ENCODE measurements around the gene RB1. TPM values are rescaled to one million over a fixed set of nuclear protein-coding genes. Genes with fewer than 3 reads are reported as not detected.
"Not testable (repeated sequence)": the region's sequence is repeated elsewhere in the genome, so short reads cannot be mapped to it uniquely, and the experiment has no call there.

The RB1 gene
- total RNA-seq, 2 donors from 2014 or later: 36.0 to 40.3 TPM

DNA sequence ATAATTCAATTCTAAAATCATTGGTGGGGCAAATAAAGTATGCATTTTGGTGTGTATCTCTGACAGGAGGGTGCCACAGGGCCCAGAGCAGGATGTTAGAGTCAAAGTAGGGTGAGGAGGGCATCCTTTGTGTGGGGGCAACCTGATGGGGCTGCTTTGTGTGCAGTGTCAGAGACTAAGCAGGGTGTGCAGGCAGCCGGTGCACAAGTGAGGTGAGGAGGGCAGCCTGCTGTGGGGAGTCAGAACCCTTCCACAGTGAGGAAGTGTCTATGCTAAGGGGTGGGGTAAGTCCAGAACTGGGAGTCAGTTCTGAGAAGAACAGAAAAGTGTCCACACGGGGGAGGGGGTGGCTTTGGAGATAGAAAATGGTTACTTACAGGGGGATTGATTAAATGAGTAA lies 40.7 kb downstream of the RB1 start:
- DNase-seq (ENCODE audit: low spot score): no peak
- ATAC-seq: peak in 1 of 2 donors; percentile 54
- Mint-ChIP-seq H3K27me3 (no peaks in the 10 kb centered on the region), H3K9me3 (no peaks in the 10 kb centered on the region), H3K27ac (peak overlapping the region in 1 of 2 donors; percentile 22), H3K36me3 (peaks cover 27% of the 10 kb centered on the region), H3K4me3 (no peak overlapping the region), H3K4me1 (ENCODE audit: low read depth in 2 of 2) (peaks cover 18 to 25% of the 10 kb centered on the region in 2 donors)

DNA sequence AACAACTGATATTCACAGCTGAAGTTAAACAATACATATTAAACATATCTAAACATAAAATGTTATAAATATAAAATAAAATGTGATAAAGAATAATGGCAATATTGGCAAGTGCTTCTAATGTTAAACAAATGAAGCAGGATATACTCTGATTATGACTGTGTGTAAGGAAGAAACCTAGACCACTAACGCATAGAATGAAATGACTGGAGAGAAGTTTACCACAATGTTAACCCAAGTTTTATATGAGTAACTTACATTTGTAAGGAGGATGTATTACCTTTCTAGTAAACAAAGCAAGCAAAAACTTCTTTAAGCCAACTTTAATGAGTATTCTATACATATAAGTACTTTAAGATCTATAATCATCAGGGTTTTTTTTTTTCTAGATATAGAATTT lies 43.0 kb downstream of the RB1 start:
- H3K4me1 Mint-ChIP-seq (ENCODE audit: low read depth in 2 of 2): peaks cover 24 to 25% of the 10 kb centered on the region in 2 donors
- no peaks in the 10 kb centered on the region for H3K9me3 Mint-ChIP-seq
- H3K36me3 Mint-ChIP-seq: peaks cover 49% of the 10 kb centered on the region
- H3K27ac Mint-ChIP-seq: no peak overlapping the region
- H3K27me3 Mint-ChIP-seq: no peaks in the 10 kb centered on the region
- DNase-seq (ENCODE audit: low spot score) (no peak), ATAC-seq (peak; percentile 81 to 95)
- H3K4me3 Mint-ChIP-seq: peak overlapping the region; percentile 18

DNA sequence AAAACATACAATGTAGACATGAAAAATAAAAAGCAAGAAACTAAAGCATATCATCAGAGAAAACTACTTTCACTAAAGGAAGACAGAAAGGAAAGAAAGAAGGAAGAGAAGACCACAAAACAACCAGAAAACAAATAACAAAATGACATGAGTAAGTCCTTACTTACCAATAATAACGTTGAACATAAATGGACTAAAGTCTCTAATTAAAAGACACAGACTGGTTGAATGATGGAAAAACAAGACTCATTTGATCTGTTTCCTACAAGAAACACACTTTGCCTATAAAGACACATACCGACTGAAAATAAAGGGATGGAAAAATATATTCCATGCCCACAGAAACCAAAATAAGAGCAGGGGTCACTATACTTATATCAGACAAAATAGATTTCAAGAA lies 46.0 kb downstream of the RB1 start:
- Mint-ChIP-seq H3K4me3 (no peak overlapping the region), H3K36me3 (peaks cover 66% of the 10 kb centered on the region), H3K27ac (no peak overlapping the region), H3K27me3 (no peaks in the 10 kb centered on the region), H3K9me3 (peaks cover 13% of the 10 kb centered on the region), H3K4me1 (ENCODE audit: low read depth in 2 of 2) (peaks cover 15 to 16% of the 10 kb centered on the region in 2 donors)
- no peak for ATAC-seq
- no peak for DNase-seq (ENCODE audit: low spot score)

DNA sequence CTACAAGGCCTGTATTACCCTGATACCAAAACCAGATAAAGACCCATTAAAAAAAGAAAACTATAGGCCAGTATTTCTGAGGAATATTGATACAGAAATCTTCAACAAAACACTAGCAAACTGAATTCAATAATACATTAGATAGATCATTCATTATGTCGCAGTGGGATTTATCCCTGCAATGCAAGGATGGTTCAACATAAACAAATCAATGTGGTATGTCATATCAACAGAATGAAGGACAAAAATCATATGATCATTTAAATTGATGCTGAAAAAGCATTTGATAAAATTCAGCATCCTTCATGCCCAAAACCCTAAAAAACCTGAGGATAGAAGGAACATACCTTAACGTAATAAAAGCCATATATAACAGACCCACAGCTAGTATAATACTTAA lies 50.0 kb downstream of the RB1 start:
- Mint-ChIP-seq H3K4me1 (ENCODE audit: low read depth in 2 of 2) (peaks cover 0 to 5% of the 10 kb centered on the region in 2 donors), H3K27ac (no peak overlapping the region), H3K9me3 (peaks cover 18% of the 10 kb centered on the region), H3K36me3 (peaks cover 63% of the 10 kb centered on the region), H3K4me3 (no peak overlapping the region), H3K27me3 (no peaks in the 10 kb centered on the region)
- no peak for DNase-seq (ENCODE audit: low spot score)
- no peak for ATAC-seq

DNA sequence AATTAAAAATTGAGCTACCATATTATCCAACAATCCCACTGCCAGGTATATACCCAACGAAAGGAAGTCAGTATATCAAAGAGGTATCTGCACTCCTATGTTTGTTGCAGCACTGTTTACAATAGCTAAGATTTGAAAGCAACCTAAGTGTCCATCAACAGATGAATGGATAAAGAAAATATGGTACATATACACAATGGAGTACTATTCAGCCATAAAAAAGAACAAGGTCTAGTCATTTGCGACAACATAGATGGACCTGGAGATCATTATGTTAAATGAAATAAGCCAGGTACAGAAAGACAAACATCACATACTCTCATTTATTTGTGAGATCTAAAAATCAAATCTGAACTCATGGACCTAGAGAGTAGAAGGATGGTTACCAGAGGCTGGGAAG lies 52.0 kb downstream of the RB1 start:
- not testable (repeated sequence) for DNase-seq (ENCODE audit: low spot score); H3K4me3 Mint-ChIP-seq; ATAC-seq

DNA sequence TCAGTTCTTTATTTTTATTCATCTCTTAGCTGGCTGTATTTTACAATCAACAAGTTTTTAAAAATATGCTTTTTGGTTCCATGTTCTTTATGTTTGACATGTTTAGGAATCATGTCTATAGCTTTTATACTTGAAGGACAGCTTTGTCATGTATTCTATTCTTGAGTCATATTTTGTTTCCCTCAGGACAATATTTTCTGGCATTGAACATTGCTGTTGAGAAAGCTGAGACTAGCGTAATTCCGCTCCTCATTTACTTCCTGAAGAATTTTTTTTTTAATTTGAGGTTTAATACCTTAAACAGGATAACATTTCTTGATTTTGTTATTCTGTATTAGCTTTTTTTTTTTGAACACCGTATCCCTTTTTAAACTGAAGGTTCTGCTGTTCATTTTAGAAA lies 53.2 kb downstream of the RB1 start:
- no peak overlapping the region for H3K4me3 Mint-ChIP-seq
- no peaks in the 10 kb centered on the region for H3K27me3 Mint-ChIP-seq
- no peak for ATAC-seq
- H3K4me1 Mint-ChIP-seq (ENCODE audit: low read depth in 2 of 2): no peaks in the 10 kb centered on the region
- H3K27ac Mint-ChIP-seq: no peak overlapping the region
- DNase-seq (ENCODE audit: low spot score): no peak
- H3K9me3 Mint-ChIP-seq: peaks cover 18% of the 10 kb centered on the region
- peaks cover 46% of the 10 kb centered on the region for H3K36me3 Mint-ChIP-seq

More for the DNA sequence above, 52.0 kb downstream of the RB1 start:
- H3K27ac Mint-ChIP-seq; H3K4me1 Mint-ChIP-seq (ENCODE audit: low read depth in 2 of 2); H3K27me3 Mint-ChIP-seq: not testable (repeated sequence)
- Mint-ChIP-seq H3K36me3 (peaks cover 55% of the 10 kb centered on the region), H3K9me3 (peaks cover 18% of the 10 kb centered on the region)

DNA sequence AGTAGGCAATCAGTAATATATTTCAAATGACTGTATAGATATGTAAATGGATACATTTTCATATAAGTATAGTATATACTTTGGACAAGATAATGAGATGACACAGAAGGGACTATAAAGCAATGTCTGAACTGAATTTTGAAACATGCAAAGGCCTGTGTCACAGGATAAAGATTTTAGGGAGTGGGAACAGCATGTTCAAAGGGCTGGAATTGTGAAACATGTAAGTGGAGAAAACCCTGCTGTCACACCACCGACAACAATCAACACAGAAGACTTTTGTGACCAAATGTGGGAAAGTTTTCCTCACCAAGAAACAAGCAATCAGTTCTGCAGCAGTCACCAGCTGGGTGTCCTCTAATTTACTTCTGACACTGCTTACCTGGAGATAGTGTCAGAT lies 66.4 kb downstream of the RB1 start:
- peaks cover 23% of the 10 kb centered on the region for H3K36me3 Mint-ChIP-seq
- peaks cover 0 to 2% of the 10 kb centered on the region in 2 donors for H3K4me1 Mint-ChIP-seq (ENCODE audit: low read depth in 2 of 2)
- no peaks in the 10 kb centered on the region for H3K9me3 Mint-ChIP-seq
- ATAC-seq (no peak), DNase-seq (ENCODE audit: low spot score) (no peak)
- H3K27me3 Mint-ChIP-seq: no peaks in the 10 kb centered on the region
- H3K4me3 Mint-ChIP-seq: no peak overlapping the region
- H3K27ac Mint-ChIP-seq: no peak overlapping the region

DNA sequence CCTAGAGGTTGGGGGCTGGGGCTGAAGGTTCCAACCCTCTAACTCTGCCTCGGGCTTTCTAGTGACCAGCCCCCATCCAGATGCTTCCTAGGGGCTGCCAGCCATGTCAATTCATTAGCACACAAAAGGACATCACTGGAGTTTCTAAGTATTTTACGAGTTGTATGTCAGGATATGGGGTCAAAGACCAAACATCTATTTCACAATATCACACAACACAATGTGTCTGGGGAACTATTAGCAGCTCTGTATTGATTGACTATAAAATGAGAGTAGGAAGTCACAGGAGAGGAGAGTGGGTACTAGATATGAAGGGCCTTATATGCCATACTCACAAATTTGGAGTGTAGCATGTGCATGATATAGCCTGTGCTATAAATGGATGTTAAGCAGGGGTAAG lies 67.3 kb downstream of the RB1 start:
- peaks cover 0 to 2% of the 10 kb centered on the region in 2 donors for H3K4me1 Mint-ChIP-seq (ENCODE audit: low read depth in 2 of 2)
- H3K36me3 Mint-ChIP-seq: peaks cover 26% of the 10 kb centered on the region
- no peaks in the 10 kb centered on the region for H3K27me3 Mint-ChIP-seq
- no peak for ATAC-seq
- no peak for DNase-seq (ENCODE audit: low spot score)
- H3K4me3 Mint-ChIP-seq: no peak overlapping the region
- H3K27ac Mint-ChIP-seq: no peak overlapping the region
- H3K9me3 Mint-ChIP-seq: no peaks in the 10 kb centered on the region

DNA sequence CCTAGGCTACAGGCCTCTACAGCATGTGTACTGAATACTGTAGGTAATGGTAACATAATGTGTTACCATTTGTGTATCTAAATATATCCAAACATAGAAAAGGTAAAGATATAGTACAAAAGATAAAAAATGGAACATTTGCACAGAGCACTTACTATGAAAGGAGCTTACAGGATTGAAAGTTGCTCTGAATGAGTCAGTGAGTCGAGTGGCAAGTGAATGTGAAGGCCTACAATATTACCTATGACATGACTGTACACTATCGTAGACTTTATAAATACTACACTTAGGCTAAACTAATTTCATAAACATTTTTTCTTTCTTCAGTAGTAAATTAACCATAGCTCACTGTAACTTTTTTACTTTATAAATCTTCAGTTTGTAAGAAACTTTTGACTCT lies 74.3 kb downstream of the RB1 start:
- H3K4me3 Mint-ChIP-seq: no peak overlapping the region
- peaks cover 32% of the 10 kb centered on the region for H3K36me3 Mint-ChIP-seq
- ATAC-seq (no peak), DNase-seq (ENCODE audit: low spot score) (no peak)
- no peak overlapping the region for H3K27ac Mint-ChIP-seq
- H3K27me3 Mint-ChIP-seq: no peaks in the 10 kb centered on the region
- H3K4me1 Mint-ChIP-seq (ENCODE audit: low read depth in 2 of 2): no peaks in the 10 kb centered on the region
- H3K9me3 Mint-ChIP-seq: no peaks in the 10 kb centered on the region

DNA sequence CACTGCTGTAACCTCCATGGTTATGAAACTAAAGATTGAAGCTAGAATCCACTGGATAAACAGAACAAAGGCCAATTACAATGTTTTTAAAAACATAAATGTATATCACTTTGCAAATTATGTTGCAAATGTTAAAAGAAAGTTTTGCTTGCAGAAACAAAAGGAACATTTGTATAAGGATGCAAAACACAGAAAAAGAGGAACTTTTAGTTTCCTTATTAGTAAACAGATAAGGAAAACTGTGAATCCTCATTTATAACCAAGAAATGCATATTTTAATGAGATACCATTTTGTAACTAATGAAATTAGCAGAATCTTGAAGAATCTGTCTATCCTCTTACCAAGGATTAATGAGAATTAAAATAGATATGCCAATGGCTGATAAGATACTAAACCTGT lies 77.0 kb downstream of the RB1 start:
- H3K4me3 Mint-ChIP-seq: no peak overlapping the region
- DNase-seq (ENCODE audit: low spot score): no peak
- H3K27ac Mint-ChIP-seq: no peak overlapping the region
- H3K4me1 Mint-ChIP-seq (ENCODE audit: low read depth in 2 of 2): peaks cover 4% of the 10 kb centered on the region in 2 donors
- no peak for ATAC-seq
- peaks cover 18% of the 10 kb centered on the region for H3K36me3 Mint-ChIP-seq
- H3K9me3 Mint-ChIP-seq: no peaks in the 10 kb centered on the region
- H3K27me3 Mint-ChIP-seq: no peaks in the 10 kb centered on the region

DNA sequence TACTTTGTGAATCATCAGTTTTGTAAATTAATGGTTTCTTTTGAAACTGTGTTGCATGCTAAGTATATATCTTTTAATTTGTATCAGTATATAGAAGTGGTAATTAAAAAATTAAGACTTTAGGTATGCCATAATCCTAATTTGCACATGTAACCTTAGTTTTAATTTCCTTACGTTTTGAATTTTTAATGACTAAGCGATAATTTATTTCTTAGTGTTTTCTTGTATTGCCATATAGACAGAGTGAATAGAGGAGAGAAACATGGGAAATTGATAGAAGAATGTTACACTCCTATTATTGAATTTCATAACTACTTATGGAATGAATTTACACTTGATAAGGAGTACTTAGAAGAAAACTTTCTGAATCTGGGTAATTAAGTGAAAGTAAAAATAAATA lies 79.8 kb downstream of the RB1 start:
- Mint-ChIP-seq H3K4me1 (ENCODE audit: low read depth in 2 of 2) (peaks cover 5 to 7% of the 10 kb centered on the region in 2 donors), H3K36me3 (peaks cover 11% of the 10 kb centered on the region), H3K27ac (no peak overlapping the region), H3K4me3 (no peak overlapping the region), H3K9me3 (no peaks in the 10 kb centered on the region), H3K27me3 (no peaks in the 10 kb centered on the region)
- DNase-seq (ENCODE audit: low spot score): no peak
- ATAC-seq: no peak

DNA sequence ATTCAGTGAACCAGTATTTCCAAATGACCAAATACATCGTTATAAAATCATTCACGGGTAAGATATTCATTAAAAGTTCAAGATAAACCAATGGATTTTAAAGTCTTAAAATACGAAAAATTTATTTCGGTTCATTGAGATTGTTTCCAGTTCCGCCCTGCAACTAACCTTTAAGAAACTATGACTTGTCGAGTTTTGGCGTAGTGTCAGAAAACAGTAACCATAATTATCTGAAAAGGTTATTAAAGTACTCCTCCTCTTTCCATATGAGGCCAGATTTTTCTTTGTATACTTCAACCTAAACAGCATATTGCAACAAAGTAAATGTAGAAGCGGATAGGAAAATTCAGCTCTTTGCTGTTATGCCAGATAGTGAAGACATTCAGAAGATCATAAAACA lies 83.3 kb downstream of the RB1 start:
- H3K9me3 Mint-ChIP-seq: no peaks in the 10 kb centered on the region
- no peak overlapping the region for H3K27ac Mint-ChIP-seq
- no peak overlapping the region for H3K4me3 Mint-ChIP-seq
- ATAC-seq: no peak
- peaks cover 13 to 19% of the 10 kb centered on the region in 2 donors for H3K4me1 Mint-ChIP-seq (ENCODE audit: low read depth in 2 of 2)
- no peaks in the 10 kb centered on the region for H3K27me3 Mint-ChIP-seq
- H3K36me3 Mint-ChIP-seq: peaks cover 9% of the 10 kb centered on the region
- no peak for DNase-seq (ENCODE audit: low spot score)

DNA sequence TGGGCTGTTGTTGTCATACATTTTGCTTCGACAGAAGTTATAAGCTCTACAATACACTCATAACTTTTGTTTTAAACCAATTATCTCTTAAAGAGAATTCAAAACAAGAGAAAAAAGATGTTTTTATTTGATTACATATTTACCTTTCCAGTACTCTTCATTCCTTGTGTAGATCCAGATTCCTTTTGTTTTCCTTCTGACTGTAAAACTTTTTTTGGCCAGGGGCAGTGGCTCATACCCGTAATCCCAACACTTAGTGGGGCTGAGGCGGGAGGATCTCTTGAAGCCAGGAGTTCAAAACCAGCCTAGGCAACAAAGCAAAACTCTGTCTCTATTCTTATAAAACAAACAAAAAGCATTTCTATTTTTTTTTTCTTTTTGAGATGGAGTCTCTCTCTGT lies 87.7 kb downstream of the RB1 start:
- Mint-ChIP-seq H3K27me3 (no peaks in the 10 kb centered on the region), H3K4me1 (ENCODE audit: low read depth in 2 of 2) (peaks cover 9 to 20% of the 10 kb centered on the region in 2 donors), H3K4me3 (no peak overlapping the region), H3K36me3 (peaks cover 35% of the 10 kb centered on the region), H3K27ac (no peak overlapping the region), H3K9me3 (no peaks in the 10 kb centered on the region)
- DNase-seq (ENCODE audit: low spot score) (no peak), ATAC-seq (no peak)

DNA sequence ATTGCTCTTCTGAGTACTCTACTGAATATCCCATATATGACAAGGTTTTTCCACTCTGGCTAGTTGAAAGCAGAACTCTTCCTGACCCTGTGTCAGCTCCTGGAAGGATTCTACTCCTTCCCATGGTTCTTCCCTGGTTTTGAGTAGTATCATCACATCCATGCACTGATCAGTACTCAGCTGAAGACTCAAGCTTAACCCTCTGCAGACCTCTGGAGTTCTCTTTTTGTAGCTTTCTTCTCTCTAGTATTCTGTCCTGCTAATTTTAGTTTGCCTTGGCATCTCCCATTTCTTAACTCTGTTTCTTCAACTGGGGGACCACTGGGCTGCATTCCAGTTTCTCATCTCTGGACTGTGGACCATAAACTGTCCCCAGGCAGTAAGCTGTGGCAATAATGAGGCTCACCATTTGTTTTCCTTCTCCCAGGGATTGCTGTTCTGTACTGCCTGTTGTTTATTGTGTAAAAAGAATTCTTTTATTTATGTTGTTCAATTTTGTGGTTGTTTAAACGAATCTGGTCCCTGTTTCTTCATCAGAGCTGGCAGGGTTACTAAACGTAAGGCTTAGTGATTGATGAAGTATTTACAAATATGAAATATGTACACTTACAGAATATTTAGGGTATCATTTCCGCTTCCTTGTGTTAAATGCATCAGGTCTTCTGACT lies 89.6 kb downstream of the RB1 start:
- Mint-ChIP-seq H3K36me3 (peaks cover 43% of the 10 kb centered on the region), H3K27me3 (no peaks in the 10 kb centered on the region), H3K9me3 (no peaks in the 10 kb centered on the region), H3K27ac (peak overlapping the region in 1 of 2 donors; percentile 13), H3K4me3 (no peak overlapping the region), H3K4me1 (ENCODE audit: low read depth in 2 of 2) (peaks cover 6 to 22% of the 10 kb centered on the region in 2 donors)
- ATAC-seq: no peak
- no peak for DNase-seq (ENCODE audit: low spot score)

DNA sequence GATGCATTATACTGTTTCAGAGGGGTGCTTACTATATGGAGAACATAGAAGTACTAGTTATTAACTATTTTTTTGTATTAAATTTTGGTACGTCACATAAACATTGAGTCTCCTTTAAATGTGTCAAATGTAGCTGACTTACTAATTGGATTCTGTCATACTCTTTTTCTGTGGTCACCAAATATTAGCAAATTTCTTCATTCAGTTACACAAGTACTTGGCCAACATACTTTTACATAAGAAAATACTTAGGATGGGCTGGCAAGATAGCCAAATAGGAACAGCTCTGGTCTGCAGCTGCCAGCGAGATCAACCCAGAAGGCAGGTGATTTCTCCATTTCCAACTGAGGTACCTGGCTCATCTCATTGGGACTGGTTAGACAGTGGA lies 90.1 kb downstream of the RB1 start:
- H3K36me3 Mint-ChIP-seq: peaks cover 39% of the 10 kb centered on the region
- ATAC-seq (no peak), DNase-seq (ENCODE audit: low spot score) (no peak)
- no peaks in the 10 kb centered on the region for H3K27me3 Mint-ChIP-seq
- H3K4me3 Mint-ChIP-seq: no peak overlapping the region
- no peaks in the 10 kb centered on the region for H3K9me3 Mint-ChIP-seq
- peaks cover 6 to 23% of the 10 kb centered on the region in 2 donors for H3K4me1 Mint-ChIP-seq (ENCODE audit: low read depth in 2 of 2)
- no peak overlapping the region for H3K27ac Mint-ChIP-seq

Data from natural killer cell treated with Interleukin-12 subunit alpha and Interleukin-12 subunit beta and Interleukin-15 and Interleukin-18, amount 100 ng/mL, for 72 hours (primary cell).